GM11168 (cell line): Measurements from ENCODE around the gene LAMA3.

Experiments
- in situ Hi-C: fragments of 300-500 bp; cut with MboI; formaldehyde crosslinking; loops from one replicate; pipeline ENCODE4 v1.12.0; 2022; ENCODE audit warnings: low sequenced_read_pairs; ENCODE audit not compliant: unreplicated experiment

The LAMA3 gene

DNA sequence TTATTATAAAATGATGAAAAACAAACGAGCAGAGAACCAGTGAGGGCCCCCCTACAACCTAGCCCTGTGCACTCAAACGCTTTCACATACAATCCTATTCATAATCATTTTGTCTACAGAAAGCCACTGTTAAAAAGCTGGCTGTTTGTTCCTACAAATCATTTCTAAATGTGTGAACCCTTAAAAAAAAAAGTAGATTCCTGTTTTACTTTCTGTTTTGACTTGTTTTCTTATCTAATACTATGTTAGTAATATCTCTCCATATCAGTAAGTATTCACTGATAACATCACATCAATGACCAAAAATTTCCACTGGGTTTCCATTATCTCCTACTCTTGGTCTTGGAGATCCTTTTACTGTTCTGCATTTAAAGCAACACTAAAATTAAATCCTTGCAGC is 196.5 kb downstream of the LAMA3 start:
- in situ Hi-C loops = no loop called here

DNA sequence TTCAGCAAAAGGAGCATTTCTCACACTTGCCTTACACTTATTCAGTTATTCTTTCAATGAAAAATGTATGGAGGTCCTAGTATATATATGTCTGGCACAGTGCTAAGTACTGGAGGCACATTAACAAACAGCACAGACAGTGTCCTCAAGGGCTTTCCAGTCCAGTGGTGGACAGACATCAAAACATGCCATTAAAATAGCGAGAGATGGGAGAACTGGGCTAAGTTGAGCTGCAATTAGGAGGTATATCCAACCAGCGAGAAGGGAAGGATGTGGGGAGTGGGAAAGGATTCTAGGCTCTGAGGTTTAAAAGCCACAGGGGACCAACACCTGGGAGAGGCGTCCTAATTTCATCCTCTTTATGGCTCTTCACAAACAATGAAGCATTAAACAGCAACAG is 197.8 kb downstream of the LAMA3 start:
- in situ Hi-C loops = no loop called here

GRCh38 chr18:23887493-23887892 is 198.2 kb downstream of the LAMA3 start:
- in situ Hi-C loops = no loop called here

DNA sequence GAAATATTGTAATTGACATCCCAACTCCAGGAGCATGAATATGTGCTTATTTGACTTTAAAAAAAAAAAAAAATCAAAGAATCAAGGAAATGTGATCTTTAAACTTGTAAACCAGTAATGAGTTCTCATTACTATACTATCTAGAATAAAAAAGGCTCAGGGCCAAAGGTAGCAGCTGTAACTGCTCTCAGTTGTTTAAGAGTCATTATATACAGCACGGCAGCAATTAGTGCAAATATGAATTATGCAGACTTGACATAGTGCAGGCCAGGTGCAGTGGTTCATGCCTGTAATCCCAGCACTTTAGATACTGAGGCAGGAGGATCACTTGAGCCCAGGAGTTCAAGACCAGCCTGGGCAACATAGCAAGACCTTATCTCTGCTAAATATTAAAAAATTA is 199.6 kb downstream of the LAMA3 start:
- in situ Hi-C loops = no loop called here

- in situ Hi-C loops = no loop called here
These were observed 200.7 kb downstream of the LAMA3 start for GRCh38 chr18:23889907-23890306.

DNA sequence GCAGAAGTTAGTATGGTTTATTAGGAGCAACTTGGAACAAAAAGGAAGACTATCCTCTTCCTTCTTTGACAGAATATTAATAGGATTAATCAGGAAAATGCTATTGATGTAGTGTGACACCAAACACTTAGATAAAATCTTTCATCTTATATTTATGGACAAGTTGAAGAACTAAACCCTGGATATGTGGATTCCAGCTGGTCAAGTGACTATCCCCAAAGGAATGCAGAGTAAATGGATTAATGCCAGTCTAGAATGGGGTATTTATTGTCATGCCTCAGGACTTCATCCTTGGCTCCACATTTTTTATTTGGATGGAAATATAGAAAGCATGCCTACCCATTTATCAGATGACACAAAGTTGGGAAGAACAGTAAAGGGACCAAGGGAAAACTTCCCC is 201.3 kb downstream of the LAMA3 start:
- in situ Hi-C loops = no loop called here

- in situ Hi-C loops = no loop called here
These were observed 204.4 kb downstream of the LAMA3 start for GRCh38 chr18:23893653-23894052.

GRCh38 chr18:23894661-23895175 is 205.5 kb downstream of the LAMA3 start:
- in situ Hi-C loops = no loop called here

GRCh38 chr18:23897291-23897690 is 208.0 kb downstream of the LAMA3 start:
- in situ Hi-C loops = no loop called here

DNA sequence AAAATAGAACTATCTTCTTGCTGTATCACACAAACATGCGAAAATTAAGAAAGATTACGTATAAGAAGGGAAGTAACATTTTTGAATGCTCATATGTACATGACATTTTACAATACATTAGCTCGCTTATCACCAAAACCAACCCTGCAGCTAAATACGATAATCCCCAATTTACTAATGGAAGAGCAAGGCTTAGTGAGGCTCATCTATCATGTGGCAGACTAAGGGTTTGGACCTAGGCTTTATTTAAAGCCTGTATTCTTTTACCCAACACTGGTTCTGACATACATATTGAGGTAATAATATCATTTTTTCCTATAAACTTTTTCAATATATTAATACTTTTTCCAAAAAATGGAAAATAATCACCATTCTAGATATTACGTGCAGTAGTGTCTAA is 208.5 kb downstream of the LAMA3 start:
- in situ Hi-C loops = no loop called here

DNA sequence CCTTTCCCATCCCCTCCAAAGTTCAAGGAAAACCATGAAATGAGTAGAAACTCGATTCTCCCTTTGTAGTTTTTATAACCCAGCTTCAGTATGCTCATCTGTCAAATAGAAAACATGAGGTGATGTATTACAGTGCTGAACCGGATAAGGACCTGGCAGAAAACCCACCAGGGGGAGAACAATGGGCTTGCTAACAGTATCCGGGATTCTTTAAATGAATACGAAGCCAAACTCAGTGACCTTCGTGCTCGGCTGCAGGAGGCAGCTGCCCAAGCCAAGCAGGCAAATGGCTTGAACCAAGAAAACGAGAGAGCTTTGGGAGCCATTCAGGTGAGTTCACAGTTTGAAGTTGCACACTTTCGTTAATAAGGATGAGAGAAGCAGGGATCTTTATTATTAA is 211.7 kb downstream of the LAMA3 start:
- in situ Hi-C loops = no loop called here

GRCh38 chr18:23902396-23902795 is 213.1 kb downstream of the LAMA3 start:
- in situ Hi-C loops = no loop called here

- in situ Hi-C loops = no loop called here
These were observed 214.7 kb downstream of the LAMA3 start for GRCh38 chr18:23903971-23904370.

GRCh38 chr18:23906658-23907057 is 217.4 kb downstream of the LAMA3 start:
- in situ Hi-C loops = no loop called here

- in situ Hi-C loops = no loop called here
These were observed 219.6 kb downstream of the LAMA3 start for GRCh38 chr18:23908827-23909226.

- in situ Hi-C loops = no loop called here
These were observed 220.8 kb downstream of the LAMA3 start for GRCh38 chr18:23910032-23910431.

- in situ Hi-C loops = no loop called here
These were observed 223.1 kb downstream of the LAMA3 start for GRCh38 chr18:23912356-23912755.

DNA sequence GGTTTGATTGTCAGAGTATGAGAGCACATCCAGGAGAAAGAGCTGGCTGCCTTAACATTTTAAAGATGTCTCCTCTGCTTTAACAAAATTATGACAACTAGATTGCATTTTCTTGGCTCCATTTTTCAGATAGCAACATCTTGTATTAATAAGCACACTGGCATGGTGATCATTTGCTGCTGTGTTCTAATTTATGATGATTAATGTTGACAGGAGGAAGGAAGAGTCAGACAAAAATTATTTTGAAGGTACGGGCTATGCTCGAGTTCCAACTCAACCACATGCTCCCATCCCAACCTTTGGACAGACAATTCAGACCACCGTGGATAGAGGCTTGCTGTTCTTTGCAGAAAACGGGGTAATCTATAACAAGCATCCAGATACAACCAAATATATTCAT is 227.1 kb downstream of the LAMA3 start:
- in situ Hi-C loops = no loop called here

DNA sequence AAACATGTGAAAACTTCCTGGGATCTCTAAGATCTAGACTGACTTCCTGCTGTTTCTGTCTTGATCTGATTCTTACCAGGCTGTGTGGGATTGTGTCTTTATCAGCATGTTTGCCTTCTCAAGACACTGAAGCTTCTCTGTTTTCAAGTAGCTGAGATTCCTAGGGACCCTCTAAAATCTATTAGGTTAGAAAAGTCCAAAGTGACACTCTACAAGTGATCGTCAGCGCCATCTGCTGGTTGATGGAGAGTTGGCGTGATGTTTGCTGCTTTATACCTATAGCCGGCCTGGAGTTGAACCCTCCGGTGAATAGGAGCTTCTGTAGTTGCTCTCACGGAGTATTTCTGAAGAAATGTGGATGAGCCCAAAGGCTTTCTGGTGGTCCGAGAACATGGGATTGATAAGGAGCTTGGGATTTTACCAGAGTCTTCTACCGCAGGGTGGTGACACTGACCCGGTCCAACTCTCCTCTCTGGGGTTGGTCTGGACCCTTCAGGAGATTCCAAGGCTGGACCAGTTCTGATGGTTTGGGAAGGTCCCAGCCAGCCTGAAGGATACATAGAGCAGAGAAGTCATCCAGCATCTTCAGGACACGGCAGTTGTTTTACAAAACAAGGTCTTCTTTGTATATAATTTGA is 229.3 kb downstream of the LAMA3 start:
- in situ Hi-C loops = no loop called here

DNA sequence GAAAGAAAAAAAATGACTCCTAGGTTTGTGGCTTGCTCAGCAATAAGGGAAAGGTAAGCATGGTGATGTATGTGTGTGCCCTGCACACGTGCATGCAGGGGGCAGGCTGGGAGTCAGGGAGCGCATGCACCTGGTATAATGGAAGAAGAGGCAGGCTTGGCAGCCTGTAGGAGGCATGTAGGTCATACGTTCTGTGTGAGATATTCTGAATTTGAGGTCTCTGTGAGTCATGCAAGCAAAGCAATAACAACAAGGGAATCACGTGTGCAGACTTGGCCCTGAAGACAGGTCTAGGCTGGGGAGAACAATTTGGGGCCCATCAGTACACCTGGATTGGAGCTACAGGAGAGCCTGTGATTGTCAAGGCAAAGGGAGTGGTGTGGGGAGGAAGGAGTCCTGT is 230.8 kb downstream of the LAMA3 start:
- in situ Hi-C loops = loop anchor here (10.0 kb wide), 1 partner anchor 195 kb away; no protein-coding TSS in a partner anchor

GRCh38 chr18:23921716-23922285 is 232.5 kb downstream of the LAMA3 start:
- in situ Hi-C loops = loop anchor here (10.0 kb wide), 1 partner anchor 193 kb away; no protein-coding TSS in a partner anchor

GRCh38 chr18:23922939-23923338 is 233.7 kb downstream of the LAMA3 start:
- in situ Hi-C loops = loop anchor here (10.0 kb wide), 1 partner anchor 192 kb away; no protein-coding TSS in a partner anchor
